Measurements from ENCODE around the gene PLCH1. TPM values are rescaled to one million over a fixed set of nuclear protein-coding genes. Genes with fewer than 3 reads are reported as not detected.

Gene PLCH1
- total RNA-seq, 1 experiment from 2014 or later = 3.1 TPM

DNA sequence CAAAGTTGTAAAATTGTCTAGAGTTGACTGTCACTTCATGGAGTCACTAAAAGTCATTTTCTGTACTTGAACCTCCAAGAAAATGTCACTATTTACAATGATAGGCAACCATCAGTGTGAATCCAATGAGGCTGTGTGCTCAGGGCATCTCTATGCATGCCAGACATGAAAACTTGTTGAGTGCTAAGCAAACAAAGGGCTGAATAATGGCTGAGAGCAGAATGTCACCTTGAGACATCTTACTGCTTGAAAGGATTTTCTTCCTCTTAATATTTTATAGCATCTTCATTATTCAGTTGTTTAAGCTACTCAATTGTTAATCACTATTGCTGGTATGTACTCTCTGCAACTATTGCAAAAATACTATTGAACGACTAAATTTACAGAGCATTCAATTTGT lies 184.7 kb downstream of the PLCH1 start:
- no peaks in the 10 kb centered on the region for H3K27me3 ChIP-seq (replicated peaks; ENCODE audit: insufficient read depth, low read depth, low read length, poor library complexity)
- peaks cover 20% of the 10 kb centered on the region for H3K4me1 ChIP-seq (ENCODE audit: insufficient read depth, low read length, poor library complexity, severe bottlenecking)
- H3K36me3 ChIP-seq (ENCODE audit: insufficient read depth, low read length, poor library complexity, severe bottlenecking) = no peaks in the 10 kb centered on the region
- H3K4me3 ChIP-seq (ENCODE audit: low read depth, low read length, poor library complexity, severe bottlenecking) = no peak overlapping the region
- DNase-seq (ENCODE audit: low spot score) = no peak
- POLR2A ChIA-PET (ENCODE audit: low non-redundant PET) = no interaction called here
- TF ChIP-seq EZH2 (IDR thresholded peaks at IDR 0.05; ENCODE audit: borderline replicate concordance, low read depth, low read length, poor library complexity, severe bottlenecking) = no peak
- TF ChIP-seq, protein P1, sequence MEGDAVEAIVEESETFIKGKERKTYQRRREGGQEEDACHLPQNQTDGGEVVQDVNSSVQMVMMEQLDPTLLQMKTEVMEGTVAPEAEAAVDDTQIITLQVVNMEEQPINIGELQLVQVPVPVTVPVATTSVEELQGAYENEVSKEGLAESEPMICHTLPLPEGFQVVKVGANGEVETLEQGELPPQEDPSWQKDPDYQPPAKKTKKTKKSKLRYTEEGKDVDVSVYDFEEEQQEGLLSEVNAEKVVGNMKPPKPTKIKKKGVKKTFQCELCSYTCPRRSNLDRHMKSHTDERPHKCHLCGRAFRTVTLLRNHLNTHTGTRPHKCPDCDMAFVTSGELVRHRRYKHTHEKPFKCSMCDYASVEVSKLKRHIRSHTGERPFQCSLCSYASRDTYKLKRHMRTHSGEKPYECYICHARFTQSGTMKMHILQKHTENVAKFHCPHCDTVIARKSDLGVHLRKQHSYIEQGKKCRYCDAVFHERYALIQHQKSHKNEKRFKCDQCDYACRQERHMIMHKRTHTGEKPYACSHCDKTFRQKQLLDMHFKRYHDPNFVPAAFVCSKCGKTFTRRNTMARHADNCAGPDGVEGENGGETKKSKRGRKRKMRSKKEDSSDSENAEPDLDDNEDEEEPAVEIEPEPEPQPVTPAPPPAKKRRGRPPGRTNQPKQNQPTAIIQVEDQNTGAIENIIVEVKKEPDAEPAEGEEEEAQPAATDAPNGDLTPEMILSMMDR (conservative IDR thresholded peaks at IDR 0.05; ENCODE audit: low read depth, low read length) = no peak
- H3K9me3 ChIP-seq (ENCODE audit: low read depth, low read length, poor library complexity, severe bottlenecking) = no peaks in the 10 kb centered on the region
- intact Hi-C loops (cut with micrococcal nuclease; ENCODE audit: unreplicated experiment) = no loop called here
- no peak overlapping the region for H3K27ac ChIP-seq (ENCODE audit: low read depth, low read length, poor library complexity, severe bottlenecking)
- CTCF ChIA-PET = no interaction called here
- BruUV-seq (replicated peaks) = no TSS peak

DNA sequence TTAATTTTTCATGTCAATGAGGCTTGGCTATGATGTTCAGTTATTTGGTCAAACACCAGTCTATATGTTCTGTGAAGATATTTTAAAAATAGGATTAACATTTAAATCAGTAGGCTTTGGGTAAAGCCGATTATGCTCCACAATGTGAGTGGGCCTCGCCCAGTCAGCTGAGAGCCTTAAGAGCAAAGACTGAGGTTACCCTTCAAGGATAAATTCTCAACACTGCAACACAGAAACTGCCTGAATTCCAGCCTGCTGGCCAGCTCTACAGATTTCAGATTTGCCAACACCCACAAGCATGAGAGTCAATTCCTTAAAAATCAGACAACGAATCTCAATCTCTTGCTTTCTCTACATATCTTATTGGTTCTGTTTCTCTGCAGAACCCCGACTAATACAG lies 188.3 kb downstream of the PLCH1 start:
- intact Hi-C loops (cut with micrococcal nuclease; ENCODE audit: unreplicated experiment) = no loop called here
- Histone ChIP-seq H3K4me3 (ENCODE audit: low read depth, low read length, poor library complexity, severe bottlenecking) (no peak overlapping the region), H3K27ac (ENCODE audit: low read depth, low read length, poor library complexity, severe bottlenecking) (peak overlapping the region; percentile 9), H3K27me3 (replicated peaks; ENCODE audit: insufficient read depth, low read depth, low read length, poor library complexity) (no peaks in the 10 kb centered on the region), H3K4me1 (ENCODE audit: insufficient read depth, low read length, poor library complexity, severe bottlenecking) (peaks cover 25% of the 10 kb centered on the region), H3K36me3 (ENCODE audit: insufficient read depth, low read length, poor library complexity, severe bottlenecking) (no peaks in the 10 kb centered on the region), H3K9me3 (ENCODE audit: low read depth, low read length, poor library complexity, severe bottlenecking) (no peaks in the 10 kb centered on the region)
- POLR2A ChIA-PET (ENCODE audit: low non-redundant PET) = no interaction called here
- peak; percentile 65 for DNase-seq (ENCODE audit: low spot score)
- BruUV-seq (replicated peaks) = no TSS peak
- CTCF ChIA-PET = no interaction called here
- TF ChIP-seq EZH2 (IDR thresholded peaks at IDR 0.05; ENCODE audit: borderline replicate concordance, low read depth, low read length, poor library complexity, severe bottlenecking) = no peak
- TF ChIP-seq, protein P1 (conservative IDR thresholded peaks at IDR 0.05; ENCODE audit: low read depth, low read length) = no peak

DNA sequence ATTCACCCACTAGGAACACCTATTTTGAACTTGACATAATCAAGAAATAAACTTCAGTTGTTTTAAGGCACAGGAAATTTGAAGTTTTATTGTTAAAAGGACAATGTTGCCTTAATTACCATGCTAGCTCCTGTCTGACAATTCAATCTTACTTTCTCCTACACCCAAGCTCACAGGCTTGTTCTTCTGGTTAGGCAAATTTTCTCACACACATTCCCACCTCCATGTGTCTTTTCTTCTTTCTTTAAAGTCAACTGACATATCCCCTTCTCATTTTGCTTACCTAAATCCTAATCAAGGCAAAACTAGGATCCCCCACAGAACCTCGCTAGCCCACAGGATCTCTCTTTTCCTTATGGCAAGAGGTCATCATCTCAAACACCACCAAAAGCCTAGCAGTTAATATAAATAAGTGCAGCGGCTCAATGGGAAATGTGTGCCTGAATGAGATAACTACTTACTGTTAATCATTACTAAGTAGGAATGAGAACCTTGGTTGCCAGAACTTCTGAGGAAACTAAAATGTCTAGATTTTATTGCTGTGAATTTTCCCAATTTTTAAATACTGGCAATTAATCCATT lies 189.3 kb downstream of the PLCH1 start:
- Histone ChIP-seq H3K4me1 (ENCODE audit: insufficient read depth, low read length, poor library complexity, severe bottlenecking) (peaks cover 25% of the 10 kb centered on the region), H3K9me3 (ENCODE audit: low read depth, low read length, poor library complexity, severe bottlenecking) (no peaks in the 10 kb centered on the region), H3K4me3 (ENCODE audit: low read depth, low read length, poor library complexity, severe bottlenecking) (no peak overlapping the region), H3K27ac (ENCODE audit: low read depth, low read length, poor library complexity, severe bottlenecking) (no peak overlapping the region), H3K36me3 (ENCODE audit: insufficient read depth, low read length, poor library complexity, severe bottlenecking) (no peaks in the 10 kb centered on the region), H3K27me3 (replicated peaks; ENCODE audit: insufficient read depth, low read depth, low read length, poor library complexity) (no peaks in the 10 kb centered on the region)
- BruUV-seq (replicated peaks) = no TSS peak
- intact Hi-C loops (cut with micrococcal nuclease; ENCODE audit: unreplicated experiment) = no loop called here
- ChIA-PET CTCF (no interaction called here), POLR2A (ENCODE audit: low non-redundant PET) (no interaction called here)
- TF ChIP-seq, protein P1 (conservative IDR thresholded peaks at IDR 0.05; ENCODE audit: low read depth, low read length) = no peak
- TF ChIP-seq EZH2 (IDR thresholded peaks at IDR 0.05; ENCODE audit: borderline replicate concordance, low read depth, low read length, poor library complexity, severe bottlenecking) = no peak
- no peak for DNase-seq (ENCODE audit: low spot score)

Data from A673 (cell line).